Gastrocnemius medialis (tissue), 4 donors: ENCODE data around the gene MAOB. TPM values are rescaled to one million over a fixed set of nuclear protein-coding genes. Genes with fewer than 3 reads are reported as not detected.

Source experiments
- ATAC-seq, 2 donors: fragments of 150-250 bp; one replicate each; pipeline ENCODE4 v1.9.1; 2016
- DNase-seq, 2 donors: peaks; one replicate each; pipeline ENCODE4 v3.0.0-alpha.2; 2019
- H3K27ac ChIP-seq, 4 donors: fragments of 200-600 bp; sonication (generic); 1 replicate in 1 of 4; 2 replicates in 3 of 4; pipeline ENCODE4 v1.5.1; 2016 to 2018; ENCODE audit warnings: mild to moderate bottlenecking in 2 of 4, moderate library complexity in 1 of 4
- H3K27me3 ChIP-seq, 3 donors: fragments of 200-600 bp; sonication (generic) in 2 of 3; 1 replicate in 1 of 3; 2 replicates in 2 of 3; pipeline versions ENCODE4 v1.5.1 to v1.6.0; 2016 to 2019; ENCODE audit warnings: mild to moderate bottlenecking in 1 of 3, moderate library complexity in 1 of 3
- H3K36me3 ChIP-seq, 2 donors: fragments of 200-600 bp; sonication (generic) in 1 of 2; one replicate each; pipeline ENCODE4 v1.5.1; 2017 to 2018
- H3K4me1 ChIP-seq, 2 donors: fragments of 200-600 bp; sonication (generic) in 1 of 2; one replicate each; pipeline ENCODE4 v1.5.1; 2016 to 2017; ENCODE audit warnings: mild to moderate bottlenecking in 2 of 2
- H3K4me3 ChIP-seq, 4 donors: fragments of 200-600 bp; sonication (generic) in 3 of 4; 1 replicate in 1 of 4; 2 replicates in 3 of 4; pipeline ENCODE4 v1.5.1; 2016 to 2019; ENCODE audit warnings: mild to moderate bottlenecking in 2 of 4
- H3K9me3 ChIP-seq, 3 donors: fragments of 200-600 bp; sonication (generic) in 2 of 3; 1 replicate in 1 of 3; 2 replicates in 2 of 3; pipeline ENCODE4 v1.5.1; 2016 to 2019
- POLR2A ChIP-seq, 2 donors: fragments of 450-650 bp; IDR thresholded peaks; one replicate each; pipeline ENCODE4 v1.6.1; 2017; ENCODE audit warnings: antibody characterized with exemption in 2 of 2, mild to moderate bottlenecking in 2 of 2, moderate library complexity in 2 of 2
- in situ Hi-C, 4 donors: fragments of 200-750 bp; cut with MboI; loops; one replicate each; pipeline versions ENCODE4 v1.15.0 to v1.8.0; 2017; ENCODE audit warnings: low sequenced_read_pairs in 4 of 4
- intact Hi-C: fragments of 100-400 bp; cut with DNase I; formaldehyde crosslinking; loops from one replicate; pipeline ENCODE4 v1.15.1; 2023; ENCODE audit warnings: low total_unique reads
- total RNA-seq, 4 donors: library from RNA; depleted of rRNA; stranded (reverse); fragments of >200 nt; gene quantifications; one replicate each; pipeline versions ENCODE4 v1.1.0 to v1.2.3, GENCODE V29; 2016
- TF ChIP-seq, protein P1 (sequence below), 5 experiments: fragments of 450-650 bp in 3 of 5; fragments of 200-600 bp in 2 of 5; sonication (generic) in 2 of 5; IDR thresholded peaks in 4 of 5; conservative IDR thresholded peaks in 1 of 5; 1 replicate in 4 of 5; 2 replicates in 1 of 5; pipeline ENCODE4 v1.5.1; 2016 to 2019; ENCODE audit warnings: antibody characterized with exemption in 5 of 5, mild to moderate bottlenecking in 3 of 5, moderate library complexity in 3 of 5

MAOB gene
- total RNA-seq, 4 donors from 2014 or later, result 7.8 to 34.5 (median 29.3) TPM

DNA sequence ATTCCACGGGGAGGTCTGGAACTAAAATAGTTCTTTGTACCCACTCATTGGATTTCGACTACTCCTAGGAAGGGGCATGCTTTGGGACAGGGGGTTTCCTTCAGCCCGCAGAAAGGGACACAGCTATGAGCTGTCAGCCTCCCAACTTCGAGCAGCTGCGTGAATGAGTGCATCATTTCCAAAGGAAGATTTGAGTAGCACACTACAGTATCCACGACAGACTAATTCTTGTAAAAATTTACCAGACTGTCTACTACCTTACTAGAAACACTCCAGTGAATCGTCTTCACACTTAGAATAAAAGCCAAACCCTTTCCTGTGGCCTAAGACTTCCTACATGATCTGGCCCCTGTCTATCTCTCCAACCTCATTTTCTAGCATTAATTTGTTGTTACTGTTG is 124.2 kb downstream of the MAOB start:
- DNase-seq (no peak), ATAC-seq (no peak)
- Histone ChIP-seq H3K27me3 (no peaks in the 10 kb centered on the region), H3K9me3 (no peaks in the 10 kb centered on the region), H3K4me1 (no peaks in the 10 kb centered on the region), H3K27ac (no peak overlapping the region), H3K36me3 (no peaks in the 10 kb centered on the region), H3K4me3 (no peak overlapping the region)
- intact Hi-C loops (no loop called here), in situ Hi-C loops (loop anchor here (10.0 to 25.0 kb wide), 3 partner anchors 193 to 1971 kb away; no protein-coding TSS in a partner anchor)
- TF ChIP-seq, protein P1, sequence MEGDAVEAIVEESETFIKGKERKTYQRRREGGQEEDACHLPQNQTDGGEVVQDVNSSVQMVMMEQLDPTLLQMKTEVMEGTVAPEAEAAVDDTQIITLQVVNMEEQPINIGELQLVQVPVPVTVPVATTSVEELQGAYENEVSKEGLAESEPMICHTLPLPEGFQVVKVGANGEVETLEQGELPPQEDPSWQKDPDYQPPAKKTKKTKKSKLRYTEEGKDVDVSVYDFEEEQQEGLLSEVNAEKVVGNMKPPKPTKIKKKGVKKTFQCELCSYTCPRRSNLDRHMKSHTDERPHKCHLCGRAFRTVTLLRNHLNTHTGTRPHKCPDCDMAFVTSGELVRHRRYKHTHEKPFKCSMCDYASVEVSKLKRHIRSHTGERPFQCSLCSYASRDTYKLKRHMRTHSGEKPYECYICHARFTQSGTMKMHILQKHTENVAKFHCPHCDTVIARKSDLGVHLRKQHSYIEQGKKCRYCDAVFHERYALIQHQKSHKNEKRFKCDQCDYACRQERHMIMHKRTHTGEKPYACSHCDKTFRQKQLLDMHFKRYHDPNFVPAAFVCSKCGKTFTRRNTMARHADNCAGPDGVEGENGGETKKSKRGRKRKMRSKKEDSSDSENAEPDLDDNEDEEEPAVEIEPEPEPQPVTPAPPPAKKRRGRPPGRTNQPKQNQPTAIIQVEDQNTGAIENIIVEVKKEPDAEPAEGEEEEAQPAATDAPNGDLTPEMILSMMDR (IDR thresholded peaks at IDR 0.05 in 4 of 5, conservative IDR thresholded peaks at IDR 0.05 in 1 of 5), result no peak
- TF ChIP-seq POLR2A (IDR thresholded peaks at IDR 0.05), result no peak

DNA sequence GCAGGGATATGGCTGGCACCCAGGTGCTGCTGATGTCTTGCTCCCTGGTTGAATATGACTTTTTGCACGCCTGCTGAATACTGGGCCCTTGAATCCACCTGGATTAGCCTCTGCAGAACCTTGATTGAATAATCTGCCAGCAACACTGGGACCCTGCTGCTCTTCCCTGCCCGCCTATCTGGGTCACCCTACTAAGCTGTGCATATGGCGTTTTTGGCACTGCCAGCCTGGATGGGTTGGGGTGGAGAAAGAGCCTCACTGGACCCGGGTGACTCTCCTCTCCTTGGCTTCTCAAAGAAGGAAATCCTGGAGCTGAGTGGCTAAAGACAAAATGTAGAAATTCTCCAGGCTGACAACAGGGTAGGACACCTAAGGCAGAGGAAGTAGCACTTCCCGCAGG is 126.2 kb downstream of the MAOB start:
- H3K4me1 ChIP-seq, result no peaks in the 10 kb centered on the region
- no peaks in the 10 kb centered on the region for H3K9me3 ChIP-seq
- H3K4me3 ChIP-seq, result no peak overlapping the region
- intact Hi-C loops, result no loop called here
- DNase-seq, result no peak
- H3K27me3 ChIP-seq, result no peaks in the 10 kb centered on the region
- in situ Hi-C loops, result loop anchor here (10.0 to 25.0 kb wide), 3 partner anchors 191 to 1969 kb away; no protein-coding TSS in a partner anchor
- no peak for ATAC-seq
- H3K36me3 ChIP-seq, result no peaks in the 10 kb centered on the region
- no peak overlapping the region for H3K27ac ChIP-seq
- TF ChIP-seq, protein P1 (IDR thresholded peaks at IDR 0.05 in 4 of 5, conservative IDR thresholded peaks at IDR 0.05 in 1 of 5), result no peak
- TF ChIP-seq POLR2A (IDR thresholded peaks at IDR 0.05), result no peak

DNA sequence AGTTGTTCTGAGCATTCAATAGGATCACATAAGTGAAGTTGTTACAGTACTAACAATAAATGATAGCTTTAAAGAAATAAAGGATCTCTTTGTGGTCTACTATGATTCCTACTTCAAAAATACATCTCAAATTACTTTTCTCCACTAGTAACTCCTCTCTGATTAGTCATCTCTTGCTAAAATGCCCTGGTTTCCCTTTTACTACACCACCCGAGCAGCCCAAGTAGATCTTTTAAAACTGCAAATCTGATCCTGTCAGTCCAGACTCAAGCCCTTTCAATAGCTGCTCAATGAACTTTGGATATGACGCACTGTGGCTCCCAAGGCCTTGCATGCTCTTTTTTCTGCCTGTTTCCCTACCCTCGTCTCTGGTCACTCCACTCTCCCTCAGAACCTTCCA is 128.6 kb downstream of the MAOB start:
- DNase-seq (no peak), ATAC-seq (no peak)
- Histone ChIP-seq H3K27me3 (no peaks in the 10 kb centered on the region), H3K9me3 (no peaks in the 10 kb centered on the region), H3K36me3 (no peaks in the 10 kb centered on the region), H3K4me3 (no peak overlapping the region), H3K27ac (no peak overlapping the region), H3K4me1 (no peaks in the 10 kb centered on the region)
- in situ Hi-C loops, result loop anchor here (5.0 to 25.0 kb wide), 4 partner anchors 189 to 1966 kb away; no protein-coding TSS in a partner anchor
- intact Hi-C loops, result no loop called here
- TF ChIP-seq POLR2A (IDR thresholded peaks at IDR 0.05), result no peak
- TF ChIP-seq, protein P1 (IDR thresholded peaks at IDR 0.05 in 4 of 5, conservative IDR thresholded peaks at IDR 0.05 in 1 of 5), result no peak

DNA sequence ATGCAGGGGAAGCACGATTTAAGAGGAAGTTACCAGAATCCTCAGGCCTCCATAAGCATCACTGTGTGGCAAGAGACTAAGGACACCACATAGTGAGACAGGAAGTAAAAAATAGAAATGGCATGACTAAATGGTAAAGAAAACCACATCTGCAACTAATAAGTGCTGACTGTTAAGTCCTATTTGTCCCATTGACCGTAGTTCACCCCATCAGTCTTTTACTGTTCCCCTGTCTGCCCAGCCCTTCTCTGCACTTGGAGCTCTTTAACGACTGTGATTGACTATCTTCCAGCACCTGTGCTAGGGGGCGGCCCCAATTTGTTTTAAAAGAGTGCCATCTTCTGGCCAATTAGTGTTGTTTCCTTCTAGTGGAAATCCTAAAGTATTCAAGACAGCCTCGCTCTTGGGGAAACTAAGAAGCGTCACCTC is 132.0 kb downstream of the MAOB start:
- intact Hi-C loops, result loop anchor here (1.0 kb wide), 1 partner anchor 191 kb away; no protein-coding TSS in a partner anchor
- Histone ChIP-seq H3K9me3 (no peaks in the 10 kb centered on the region), H3K27ac (peak overlapping the region in 1 of 4 donors; percentile 43), H3K4me3 (no peak overlapping the region), H3K36me3 (no peaks in the 10 kb centered on the region), H3K27me3 (no peaks in the 10 kb centered on the region), H3K4me1 (no peaks in the 10 kb centered on the region)
- peak; percentile 12 to 57 for DNase-seq
- in situ Hi-C loops, result loop anchor here (5.0 to 25.0 kb wide), 4 partner anchors 185 to 1963 kb away; no protein-coding TSS in a partner anchor
- peak; percentile 54 to 75 for ATAC-seq
- no peak for TF ChIP-seq POLR2A (IDR thresholded peaks at IDR 0.05)
- TF ChIP-seq, protein P1 (IDR thresholded peaks at IDR 0.05 in 4 of 5, conservative IDR thresholded peaks at IDR 0.05 in 1 of 5), result peak; percentile 42 to 57 (median 54)
